T-helper 1 cell treated with Interleukin-12 subunit alpha and Interleukin-12 subunit beta and Interleukin-4 antibody, amounts not matched to agents 30 ng/mL and 1 ng/mL, for 36 hours (primary cell): Measurements from ENCODE around the gene KRT34. TPM values are rescaled to one million over a fixed set of nuclear protein-coding genes. Genes with fewer than 3 reads are reported as not detected.
"Not testable (repeated sequence)": the region's sequence is repeated elsewhere in the genome, so short reads cannot be mapped to it uniquely, and the experiment has no call there.

Experiments
- intact Hi-C: fragments of 100-400 bp; cut with micrococcal nuclease; formaldehyde crosslinking; loops from one replicate; pipeline ENCODE4 v1.15.1; 2024
- total RNA-seq: library from RNA; stranded (reverse); gene quantifications from 2 replicates; pipeline ENCODE4 v1.2.3, GENCODE V29; 2022

Gene KRT34
- total RNA-seq, 1 donor from 2014 or later = not detected

- intact Hi-C loops = no loop called here
Observed at GRCh38 chr17:41367426-41368075, 14.6 kb downstream of the KRT34 start.

- intact Hi-C loops = no loop called here
Observed at GRCh38 chr17:41366070-41366469, 16.0 kb downstream of the KRT34 start.

- intact Hi-C loops = no loop called here
Observed at GRCh38 chr17:41363881-41364280, 18.2 kb downstream of the KRT34 start.

- intact Hi-C loops = no loop called here
Observed at GRCh38 chr17:41360296-41360995, 21.7 kb downstream of the KRT34 start.

GRCh38 chr17:41354536-41354935 is 27.6 kb downstream of the KRT34 start:
- intact Hi-C loops = no loop called here

GRCh38 chr17:41352597-41353366 is 29.3 kb downstream of the KRT34 start:
- intact Hi-C loops = no loop called here

GRCh38 chr17:41351177-41351576 is 30.9 kb downstream of the KRT34 start:
- intact Hi-C loops = no loop called here

GRCh38 chr17:41350381-41350878 is 31.7 kb downstream of the KRT34 start, which contains the start of gene KRT33A:
Gene KRT33A, minus strand, starts transcription at chr17:41350828. Its CDS starts 61 bp downstream, at chr17:41350767.
- intact Hi-C loops = not testable (repeated sequence)

- intact Hi-C loops = no loop called here
Observed at GRCh38 chr17:41347869-41348760, 34.0 kb downstream of the KRT34 start.

- intact Hi-C loops = not testable (repeated sequence)
Observed at GRCh38 chr17:41346421-41346820, 35.7 kb downstream of the KRT34 start.

- intact Hi-C loops = no loop called here
Observed at GRCh38 chr17:41345992-41346391, 36.1 kb downstream of the KRT34 start.

GRCh38 chr17:41343029-41343428 is 39.1 kb downstream of the KRT34 start:
- intact Hi-C loops = loop anchor here (5.0 kb wide), 2 partner anchors 324 to 526 kb away; no protein-coding TSS in a partner anchor

GRCh38 chr17:41340934-41341861 is 40.9 kb downstream of the KRT34 start:
- intact Hi-C loops = loop anchor here (1.0 to 5.0 kb wide), 3 partner anchors 63 to 524 kb away; no protein-coding TSS in a partner anchor

- intact Hi-C loops = loop anchor here (5.0 kb wide), 2 partner anchors 327 to 523 kb away; no protein-coding TSS in a partner anchor
Observed at GRCh38 chr17:41340494-41340893, 41.6 kb downstream of the KRT34 start.

GRCh38 chr17:41339571-41340172 is 42.4 kb downstream of the KRT34 start:
- intact Hi-C loops = loop anchor here (2.0 to 5.0 kb wide), 3 partner anchors 31 to 522 kb away; partner anchors contain the start of gene KRTAP16-1

- intact Hi-C loops = loop anchor here (2.0 kb wide), 1 partner anchor 30 kb away; the partner anchor contains the start of gene KRTAP16-1
Observed at GRCh38 chr17:41338961-41339485, 43.1 kb downstream of the KRT34 start.

- intact Hi-C loops = no loop called here
Observed at GRCh38 chr17:41335747-41336146, 46.4 kb downstream of the KRT34 start.
